HG02885 (cell line): Measurements from ENCODE around the gene DTX1.
"Not testable (repeated sequence)": the region's sequence is repeated elsewhere in the genome, so short reads cannot be mapped to it uniquely, and the experiment has no call there.

Experiments
- ATAC-seq: cut with Tn5 transposase; IDR thresholded peaks from one replicate; pipeline ENCODE4 v1.9.1; 2021; ENCODE audit warnings: mild to moderate bottlenecking; ENCODE audit not compliant: unreplicated experiment, poor library complexity

Gene DTX1

DNA sequence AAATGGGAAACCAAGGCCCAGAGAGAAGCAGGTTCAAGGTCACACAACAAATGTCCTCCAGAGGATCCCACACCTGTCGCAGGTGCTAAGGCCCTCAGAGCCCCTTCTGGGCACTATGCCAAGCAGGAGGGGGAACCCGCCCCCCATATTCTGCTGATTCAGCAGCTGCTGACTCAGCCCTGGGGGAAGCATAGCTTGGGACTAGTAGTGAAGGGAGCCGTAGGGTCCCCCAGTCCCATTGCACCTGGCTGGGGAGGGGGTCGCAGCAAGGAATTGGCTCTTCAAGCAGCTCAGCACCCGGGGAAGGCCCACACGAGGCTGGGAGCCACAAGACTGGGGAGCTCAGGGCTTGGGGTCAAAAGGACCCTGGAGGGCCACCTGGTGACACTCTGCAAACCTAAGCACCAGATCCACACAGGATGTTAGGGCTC, 78.0 kb downstream of the DTX1 start:
- ATAC-seq: no peak

- no peak for ATAC-seq
Observed at GRCh38 chr12:113135178-113136127, 78.9 kb downstream of the DTX1 start, which contains the start of gene RASAL1. Gene RASAL1 (minus strand): TSS chr12:113135761. CDS start chr12:113135462, 299 bp downstream.

- ATAC-seq: no peak
Observed at GRCh38 chr12:113136128-113136989, 79.8 kb downstream of the DTX1 start.

- no peak for ATAC-seq
Observed at GRCh38 chr12:113136990-113137511, 80.5 kb downstream of the DTX1 start.

- no peak for ATAC-seq
Observed at GRCh38 chr12:113137861-113138783, 81.6 kb downstream of the DTX1 start.

- ATAC-seq: no peak
Observed at GRCh38 chr12:113138826-113139225, 82.3 kb downstream of the DTX1 start.

GRCh38 chr12:113140706-113141105, 84.2 kb downstream of the DTX1 start:
- no peak for ATAC-seq

DNA sequence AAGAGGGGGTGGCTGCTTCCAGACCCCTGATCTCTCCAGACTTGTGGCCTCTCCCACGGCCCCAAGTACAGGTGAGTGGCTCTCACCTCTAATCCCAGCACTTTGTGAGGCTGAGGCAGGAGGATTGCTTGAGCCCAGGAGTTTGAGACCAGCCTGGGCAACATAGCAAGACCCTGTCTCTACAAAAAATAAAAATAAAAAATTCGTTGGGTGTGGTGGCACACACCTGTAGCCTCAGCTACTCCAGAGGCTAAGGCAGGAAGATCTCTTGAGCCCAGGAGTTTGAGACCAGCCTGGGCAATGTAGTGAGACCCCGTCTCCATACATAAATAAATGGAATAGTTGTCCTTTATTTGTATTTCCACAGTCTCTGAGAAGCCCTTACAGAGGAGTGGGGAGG, 85.2 kb downstream of the DTX1 start:
- ATAC-seq: not testable (repeated sequence)

DNA sequence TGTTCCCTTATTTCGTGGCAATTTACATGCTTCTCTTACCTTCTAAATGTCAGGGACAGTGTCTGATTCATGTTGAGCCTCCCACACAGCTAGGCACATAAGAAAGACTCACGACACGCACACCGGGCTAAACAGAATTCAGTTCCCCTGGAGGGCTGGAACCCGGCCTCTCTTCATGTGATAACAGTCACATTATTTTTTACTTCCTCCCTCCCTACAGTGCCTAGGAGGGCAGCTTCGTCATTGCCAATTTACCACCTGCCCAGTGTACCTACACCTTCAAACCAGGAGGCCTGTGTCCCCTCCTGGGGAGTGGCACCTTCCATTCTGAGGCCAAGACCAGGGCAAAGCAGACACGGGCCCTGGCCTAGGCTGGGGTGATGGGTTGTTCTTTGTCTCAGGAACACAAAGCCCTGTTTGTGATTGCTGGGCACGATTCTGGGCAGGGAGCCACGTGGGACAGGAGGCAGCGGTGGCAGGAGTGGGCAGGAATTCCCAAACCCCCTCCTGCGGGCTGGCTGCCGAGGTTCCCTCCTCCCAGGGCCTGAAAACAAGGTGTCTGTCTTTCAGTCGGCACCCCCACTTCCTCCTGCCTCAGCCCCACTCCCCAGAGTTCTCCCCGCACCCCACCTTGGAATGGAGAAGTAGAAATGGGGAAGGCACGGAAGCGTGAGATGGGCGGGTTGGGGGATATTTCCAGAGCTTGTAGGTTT, 85.8 kb downstream of the DTX1 start:
- no peak for ATAC-seq

- no peak for ATAC-seq
Observed at GRCh38 chr12:113142886-113143332, 86.4 kb downstream of the DTX1 start.

DNA sequence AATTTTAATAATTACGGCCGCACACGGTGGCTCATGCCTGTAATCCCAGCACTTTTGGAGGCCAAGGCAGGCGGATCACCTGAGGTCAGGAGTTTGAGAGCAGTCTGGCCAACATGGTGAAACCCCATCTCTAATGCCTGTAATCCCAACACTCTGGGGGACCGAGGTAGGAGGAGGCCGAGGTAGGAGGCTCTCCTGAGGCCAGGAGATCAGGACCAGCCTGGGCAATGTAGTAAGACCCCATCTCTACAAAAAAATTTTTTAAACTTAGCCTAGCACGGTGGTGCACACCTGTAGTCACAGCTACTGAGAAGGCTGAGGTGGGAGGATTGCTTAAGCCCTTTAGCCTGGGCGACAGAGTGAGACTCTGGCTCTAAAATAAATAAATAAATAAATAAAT, 87.4 kb downstream of the DTX1 start:
- no peak for ATAC-seq

- no peak for ATAC-seq
Observed at GRCh38 chr12:113144806-113145205, 88.3 kb downstream of the DTX1 start.

GRCh38 chr12:113145720-113146551, 89.4 kb downstream of the DTX1 start:
- ATAC-seq: no peak

- ATAC-seq: no peak
Observed at GRCh38 chr12:113146999-113147398, 90.5 kb downstream of the DTX1 start.
